Panc1 (cell line): ENCODE data around the gene LIMCH1. TPM values are rescaled to one million over a fixed set of nuclear protein-coding genes. Genes with fewer than 3 reads are reported as not detected.

Experiments
- ATAC-seq: fragments of 200-7000 bp; cut with Tn5 transposase; 2 replicates; pipeline ENCODE4 v1.9.1; 2020; ENCODE audit warnings: mild to moderate bottlenecking, moderate library complexity
- BruUV-seq: library from RNA; stranded (reverse); fragments of 400-500 nt; replicated peaks from 2 replicates; lab custom pipeline; 2021; lab: Mats Ljungman, UMichigan
- CTCF ChIA-PET: fragments of 300-600 bp; sonication (Branson Sonifier 250); formaldehyde crosslinking; loops from one replicate; lab custom pipeline; 2022; ENCODE audit warnings: antibody characterized with exemption; lab: Charles Lee
- POLR2A ChIA-PET: fragments of 300-600 bp; sonication (Branson Sonifier 250); formaldehyde crosslinking; loops from one replicate; lab custom pipeline; 2022; ENCODE audit warnings: antibody characterized with exemption; lab: Charles Lee
- DNase-seq: peaks from one replicate; pipeline ENCODE4 v3.0.0-alpha.2; 2010; ENCODE audit warnings: low read depth, low spot score
- H3K27ac ChIP-seq: 2 replicates; pipeline ENCODE4 v1.5.1; 2011; ENCODE audit warnings: mild to moderate bottlenecking, low read length, inconsistent platforms
- H3K27me3 ChIP-seq: fragments of 200-500 bp; sonication (Bioruptor generic); 2 replicates; pipeline ENCODE4 v1.6.0; 2014; ENCODE audit warnings: low read length, inconsistent platforms; ENCODE audit not compliant: control insufficient read depth, insufficient read depth
- H3K36me3 ChIP-seq: fragments of 200-500 bp; sonication (Bioruptor generic); 2 replicates; pipeline ENCODE4 v1.5.1; 2014; ENCODE audit warnings: inconsistent platforms, mild to moderate bottlenecking, low read length, moderate library complexity; ENCODE audit not compliant: control insufficient read depth, insufficient read depth
- H3K4me1 ChIP-seq: 2 replicates; pipeline ENCODE4 v1.5.1; 2011; ENCODE audit warnings: inconsistent platforms, mild to moderate bottlenecking, low read length, moderate library complexity; ENCODE audit not compliant: control insufficient read depth, insufficient read depth
- H3K4me3 ChIP-seq, 2 experiments: 2 replicates each; pipeline ENCODE4 v1.5.1; 2011 to 2012; ENCODE audit warnings: low read depth in 2 of 2, low read length in 2 of 2, mild to moderate bottlenecking in 2 of 2, inconsistent platforms in 1 of 2, moderate library complexity in 1 of 2
- H3K9me3 ChIP-seq: fragments of 200-500 bp; sonication (Bioruptor generic); 2 replicates; pipeline ENCODE4 v1.5.1; 2014; ENCODE audit warnings: low read depth, mild to moderate bottlenecking, inconsistent platforms, low read length, moderate library complexity; ENCODE audit not compliant: control insufficient read depth, insufficient read depth
- CTCF ChIP-seq: fragments of 450-650 bp; IDR thresholded peaks from 2 replicates; pipeline ENCODE4 v1.5.1; 2017; ENCODE audit warnings: mild to moderate bottlenecking
- POLR2AphosphoS5 ChIP-seq: IDR thresholded peaks from 2 replicates; pipeline ENCODE4 v1.6.1; 2012; ENCODE audit warnings: mild to moderate bottlenecking, low read depth, low read length, moderate library complexity
- REST ChIP-seq, 2 experiments: IDR thresholded peaks; 2 replicates each; pipeline ENCODE4 v1.6.1; 2011 to 2012; ENCODE audit warnings: low read depth in 2 of 2, control low read depth in 1 of 2, low read length in 1 of 2, mild to moderate bottlenecking in 1 of 2, moderate library complexity in 1 of 2; ENCODE audit not compliant: insufficient read depth in 1 of 2
- SIN3A ChIP-seq: IDR thresholded peaks from 2 replicates; pipeline ENCODE4 v1.6.1; 2012; ENCODE audit warnings: low read depth, mild to moderate bottlenecking, low read length, moderate library complexity, borderline replicate concordance; ENCODE audit not compliant: insufficient read depth
- TCF7L2 ChIP-seq: IDR thresholded peaks from 2 replicates; pipeline ENCODE4 v1.6.1; 2011; ENCODE audit warnings: mild to moderate bottlenecking, low read depth, low read length, inconsistent platforms
- in situ Hi-C: cut with HindIII; loops from 2 replicates; pipeline ENCODE4 v1.10.0; 2016; ENCODE audit warnings: low sequenced_read_pairs, low pct_unique_long_range_greater_than_20kb
- intact Hi-C: fragments of 100-400 bp; cut with micrococcal nuclease; formaldehyde crosslinking; loops from one replicate; pipeline ENCODE4 v1.10.0; 2022; ENCODE audit not compliant: unreplicated experiment
- total RNA-seq: library from RNA; stranded (reverse); gene quantifications from one replicate; pipeline ENCODE4 v1.2.1, GENCODE V29; 2021; ENCODE audit not compliant: unreplicated experiment

LIMCH1 gene
- total RNA-seq, 1 experiment from 2014 or later: 3.3 TPM

- POLR2A ChIA-PET: no interaction called here
Observed at GRCh38 chr4:41693629-41694028, 155.7 kb downstream of the LIMCH1 start.

GRCh38 chr4:41696131-41696530 is 158.2 kb downstream of the LIMCH1 start:
- no peak for DNase-seq
- POLR2A ChIA-PET: no interaction called here

More at GRCh38 chr4:41693629-41694028, 155.7 kb downstream of the LIMCH1 start:
- ATAC-seq (no peak), DNase-seq (peak; percentile 10)
- TF ChIP-seq TCF7L2: no peak
- no peak for TF ChIP-seq CTCF
- no peak for TF ChIP-seq SIN3A
- TF ChIP-seq POLR2AphosphoS5: no peak
- TF ChIP-seq REST (IDR thresholded peaks at IDR 0.05; ENCODE audit: insufficient read depth in 1 of 2, low read depth in 2 of 2, low read length in 1 of 2): no peak
- in situ Hi-C loops: no loop called here
- intact Hi-C loops: loop anchor here (1.0 kb wide), 1 partner anchor 195 kb away; no protein-coding TSS in a partner anchor
- Histone ChIP-seq H3K4me3 (no peak overlapping the region), H3K27ac (no peak overlapping the region), H3K9me3 (no peaks in the 10 kb centered on the region), H3K27me3 (peaks cover 4% of the 10 kb centered on the region), H3K36me3 (no peaks in the 10 kb centered on the region), H3K4me1 (no peaks in the 10 kb centered on the region)
- BruUV-seq: no TSS peak
- CTCF ChIA-PET: no interaction called here

More at GRCh38 chr4:41696131-41696530, 158.2 kb downstream of the LIMCH1 start:
- Histone ChIP-seq H3K27ac (no peak overlapping the region), H3K4me1 (no peaks in the 10 kb centered on the region), H3K4me3 (no peak overlapping the region), H3K27me3 (peaks cover 2% of the 10 kb centered on the region), H3K36me3 (no peaks in the 10 kb centered on the region), H3K9me3 (no peaks in the 10 kb centered on the region)
- in situ Hi-C loops (no loop called here), intact Hi-C loops (loop anchor here (5.0 kb wide), 1 partner anchor 116 kb away; no protein-coding TSS in a partner anchor)
- BruUV-seq: no TSS peak
- CTCF ChIA-PET: no interaction called here
- TF ChIP-seq TCF7L2 (no peak), POLR2AphosphoS5 (no peak), CTCF (no peak)
- ATAC-seq: no peak
